C4-2B (cell line): ENCODE results near the gene SULT1E1.

Source experiments
- ZFX ChIP-seq: fragments of 450-650 bp; IDR thresholded peaks from 2 replicates; pipeline ENCODE4 v1.6.1; 2017
- TF ChIP-seq, protein P1 (sequence below): fragments of 450-650 bp; conservative IDR thresholded peaks from 2 replicates; pipeline ENCODE4 v1.5.1; 2017; ENCODE audit warnings: mild to moderate bottlenecking

DNA sequence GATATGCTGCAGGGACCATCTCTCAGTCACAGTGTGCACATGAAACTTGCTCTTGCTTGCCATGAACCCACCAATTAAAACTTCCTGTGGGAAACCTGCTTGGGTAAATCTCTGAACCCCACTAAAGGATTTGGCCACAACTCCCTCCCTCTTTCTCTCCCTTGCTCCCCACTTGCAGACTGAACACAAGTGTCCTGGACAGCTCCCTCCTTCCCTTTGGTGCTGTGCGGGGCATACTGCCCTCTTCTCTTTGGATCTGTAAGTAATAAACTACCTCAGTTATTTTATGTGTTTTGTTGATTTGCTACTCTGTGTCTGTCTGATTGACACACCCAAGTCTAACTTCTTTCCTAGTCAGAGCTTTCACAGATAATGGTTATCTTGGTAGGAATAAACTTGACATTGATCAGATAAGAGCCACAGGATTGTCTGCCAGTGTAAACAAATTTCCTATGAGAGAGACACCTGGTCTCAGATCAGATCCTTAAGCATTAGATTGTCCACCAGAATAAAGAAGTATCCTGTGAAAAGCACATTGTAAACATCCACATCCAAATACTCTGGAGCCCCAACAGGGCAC is 41.8 kb downstream of the SULT1E1 start:
- TF ChIP-seq, protein P1, sequence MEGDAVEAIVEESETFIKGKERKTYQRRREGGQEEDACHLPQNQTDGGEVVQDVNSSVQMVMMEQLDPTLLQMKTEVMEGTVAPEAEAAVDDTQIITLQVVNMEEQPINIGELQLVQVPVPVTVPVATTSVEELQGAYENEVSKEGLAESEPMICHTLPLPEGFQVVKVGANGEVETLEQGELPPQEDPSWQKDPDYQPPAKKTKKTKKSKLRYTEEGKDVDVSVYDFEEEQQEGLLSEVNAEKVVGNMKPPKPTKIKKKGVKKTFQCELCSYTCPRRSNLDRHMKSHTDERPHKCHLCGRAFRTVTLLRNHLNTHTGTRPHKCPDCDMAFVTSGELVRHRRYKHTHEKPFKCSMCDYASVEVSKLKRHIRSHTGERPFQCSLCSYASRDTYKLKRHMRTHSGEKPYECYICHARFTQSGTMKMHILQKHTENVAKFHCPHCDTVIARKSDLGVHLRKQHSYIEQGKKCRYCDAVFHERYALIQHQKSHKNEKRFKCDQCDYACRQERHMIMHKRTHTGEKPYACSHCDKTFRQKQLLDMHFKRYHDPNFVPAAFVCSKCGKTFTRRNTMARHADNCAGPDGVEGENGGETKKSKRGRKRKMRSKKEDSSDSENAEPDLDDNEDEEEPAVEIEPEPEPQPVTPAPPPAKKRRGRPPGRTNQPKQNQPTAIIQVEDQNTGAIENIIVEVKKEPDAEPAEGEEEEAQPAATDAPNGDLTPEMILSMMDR = no peak
- TF ChIP-seq ZFX = no peak
